ENCODE results near the gene HSD17B1. TPM values are rescaled to one million over a fixed set of nuclear protein-coding genes. Genes with fewer than 3 reads are reported as not detected.
A peak's percentile ranks its signal among the peaks of the same experiment; 100 is the strongest.

Gene HSD17B1
- total RNA-seq, 1 experiment from 2014 or later: 1.5 TPM

GRCh38 chr17:42536048-42536371 lies 16.7 kb upstream of the HSD17B1 start, which contains the start of gene NAGLU:
TSS of gene NAGLU (plus strand) at chr17:42536241. CDS start at chr17:42536273, 32 bp downstream.
- no peaks in the 10 kb centered on the region for H3K79me2 ChIP-seq (ENCODE audit: insufficient read depth, low read length)
- no peak within 1 kb of the TSS for H4K5ac ChIP-seq (ENCODE audit: insufficient read length, low read depth, low read length)
- no peak within 1 kb of the TSS for H3K4ac ChIP-seq (ENCODE audit: low read depth, low read length)
- H2BK12ac ChIP-seq (ENCODE audit: insufficient read length, low read depth, low read length): no peak within 1 kb of the TSS
- no peak within 1 kb of the TSS for H4K91ac ChIP-seq (ENCODE audit: insufficient read length, low read depth, low read length)
- H3K14ac ChIP-seq (ENCODE audit: insufficient read depth, low read length): no peak within 1 kb of the TSS; the same call in 1 of the 2 replicates
- no peak within 1 kb of the TSS for H3K27ac ChIP-seq (ENCODE audit: insufficient read length, low read depth, low read length)
- H2BK20ac ChIP-seq (ENCODE audit: low read depth, low read length, poor library complexity, severe bottlenecking): no peak within 1 kb of the TSS
- DNase-seq: peak; percentile 95
- H3K4me1 ChIP-seq (ENCODE audit: insufficient read depth, low read length): no peaks in the 10 kb centered on the region; the same call in 1 of the 2 replicates
- H4K20me1 ChIP-seq (ENCODE audit: control insufficient read depth, insufficient read depth, insufficient read length): no peaks in the 10 kb centered on the region
- no peak within 1 kb of the TSS for H3K56ac ChIP-seq (ENCODE audit: insufficient read length, low read depth, low read length)
- H3K23me2 ChIP-seq (ENCODE audit: insufficient read length, low read depth, low read length, poor library complexity, severe bottlenecking): peaks cover 9% of the 10 kb centered on the region
- no peak within 1 kb of the TSS for H2AFZ ChIP-seq (ENCODE audit: low read length)
- H3K18ac ChIP-seq (ENCODE audit: insufficient read length, low read depth, low read length): no peak within 1 kb of the TSS
- Mint-ChIP-seq H3K4me1 (peaks cover 11 to 19% of the 10 kb centered on the region in 2 experiments), H3K9me3 (no peaks in the 10 kb centered on the region), H3K4me3 (peak within 1 kb of the TSS; percentile 77 to 86), H3K27me3 (ENCODE audit: low read depth) (peaks cover 29% of the 10 kb centered on the region), H3K36me3 (ENCODE audit: insufficient read depth in 1 of 3, low read depth in 3 of 3) (peaks cover 0 to 17% (median 10%) of the 10 kb centered on the region in 3 experiments; a peak in 5 of 7 replicates), H3K27ac (peak within 1 kb of the TSS; percentile 68 to 87 (median 79); a peak in 5 of 7 replicates)
- no peak within 1 kb of the TSS for H2BK120ac ChIP-seq (ENCODE audit: low read depth, low read length, poor library complexity, severe bottlenecking)
- no peak within 1 kb of the TSS for H2AK5ac ChIP-seq (ENCODE audit: insufficient read length, low read length)
- no peak within 1 kb of the TSS for H3T11ph ChIP-seq (ENCODE audit: low read length)
- no peak within 1 kb of the TSS for H4K8ac ChIP-seq (replicated peaks; ENCODE audit: insufficient read length, low read depth, low read length)
- no peak within 1 kb of the TSS for H2BK15ac ChIP-seq (ENCODE audit: low read depth, low read length)
- H3K9me3 ChIP-seq (ENCODE audit: control insufficient read depth, low read depth, low read length): no peaks in the 10 kb centered on the region
- peak within 1 kb of the TSS; percentile 20 for H3K9ac ChIP-seq (ENCODE audit: extremely low read depth, insufficient read length, low read length)
- no peak within 1 kb of the TSS for H2BK5ac ChIP-seq (ENCODE audit: insufficient read length, low read length)
- WGBS (ENCODE audit: extremely low coverage, insufficient read length, low lambda C conversion rate): no CpG with 5 or more reads among the region's 40 CpGs
- H3K27me3 ChIP-seq (ENCODE audit: insufficient read depth, low read length): no peaks in the 10 kb centered on the region
- H3K4me2 ChIP-seq (ENCODE audit: insufficient read depth, insufficient read length, low read length): peak within 1 kb of the TSS; percentile 61
- H3K23ac ChIP-seq (ENCODE audit: insufficient read length, low read depth, low read length): no peak within 1 kb of the TSS
- H3K79me1 ChIP-seq (ENCODE audit: insufficient read depth, low read depth, low read length, poor library complexity, severe bottlenecking): no peaks in the 10 kb centered on the region
- no peak for TF ChIP-seq CTCF (conservative IDR thresholded peaks at IDR 0.05)
